PC-3 (cell line): ENCODE data around the gene TMEM52B.

ENCODE experiments used
- CTCF ChIP-seq: fragments of 300-600 bp; sonication (generic); conservative IDR thresholded peaks from 2 replicates; pipeline ENCODE4 v1.5.1; 2017; ENCODE audit warnings: antibody characterized with exemption, low read depth, mild to moderate bottlenecking, low read length
- EZH2 ChIP-seq: fragments of 300-600 bp; sonication (generic); IDR thresholded peaks from one replicate; pipeline ENCODE4 v1.6.1; 2017; ENCODE audit warnings: antibody characterized with exemption, mild to moderate bottlenecking, low read length; ENCODE audit not compliant: unreplicated experiment

- TF ChIP-seq CTCF: no peak
- TF ChIP-seq EZH2: no peak
These were observed 59.7 kb downstream of the TMEM52B start for GRCh38 chr12:10238526-10238925.
